A549 (cell line): Measurements from ENCODE around the gene NKIRAS2. TPM values are rescaled to one million over a fixed set of nuclear protein-coding genes. Genes with fewer than 3 reads are reported as not detected.
"Not testable (repeated sequence)": the region's sequence is repeated elsewhere in the genome, so short reads cannot be mapped to it uniquely, and the experiment has no call there.

Experiments
- ATAC-seq, 2 experiments: fragments of 200-7000 bp in 1 of 2; fragments of >200 bp in 1 of 2; cut with Nextera tagmentation in 1 of 2; cut with Tn5 transposase in 1 of 2; 3 replicates each; pipeline versions ENCODE4 v1.8.0 to v1.9.1; 2018 to 2020; ENCODE audit warnings: mild to moderate bottlenecking in 1 of 2, moderate library complexity in 1 of 2
- CTCF ChIA-PET: fragments of 300-600 bp; sonication (Branson Sonifier 250); formaldehyde crosslinking; extraction: SDS; loops from one replicate; lab custom pipeline; 2021; ENCODE audit warnings: antibody characterized with exemption, inconsistent platforms; lab: Yijun Ruan, JAX
- POLR2A ChIA-PET: fragments of 350-600 bp; formaldehyde crosslinking; extraction: SDS; loops from one replicate; lab custom pipeline; 2021; ENCODE audit warnings: antibody characterized with exemption, inconsistent platforms; lab: Yijun Ruan, JAX
- DNase-seq, 2 experiments: peaks; one replicate each; pipeline versions ENCODE4 v3.0.0 to v3.0.0-alpha.2; 2011 to 2016; ENCODE audit warnings: low read depth in 1 of 2, low spot score in 1 of 2
- FAIRE-seq: peaks from 2 replicates; lab custom pipeline; 2011; peaks lifted over from hg19 to GRCh38; lab: Jason Lieb, UNC
- H3K27ac ChIP-seq, 2 experiments: fragments of >200 bp; sonication (Bioruptor Twin); formaldehyde crosslinking; 3 replicates each; pipeline ENCODE4 v1.5.1; 2016 to 2017
- H3K4me1 ChIP-seq: fragments of >200 bp; sonication (Bioruptor Twin); formaldehyde crosslinking; 3 replicates; pipeline ENCODE4 v1.6.1; 2016
- H3K4me2 ChIP-seq: fragments of >200 bp; sonication (Bioruptor Twin); formaldehyde crosslinking; 3 replicates; pipeline ENCODE4 v1.6.1; 2016
- H3K4me3 ChIP-seq: fragments of >200 bp; sonication (Bioruptor Twin); formaldehyde crosslinking; 3 replicates; pipeline ENCODE4 v1.5.1; 2016
- H3K9me3 ChIP-seq: fragments of >200 bp; sonication (Bioruptor Twin); formaldehyde crosslinking; 3 replicates; pipeline ENCODE4 v1.6.1; 2016
- ATOH8 ChIP-seq: fragments of 250-450 bp; sonication (Bioruptor Pico); IDR thresholded peaks from 2 replicates; pipeline ENCODE4 v1.5.0; 2020; ENCODE audit warnings: low read depth, mild to moderate bottlenecking, moderate library complexity
- BCL3 ChIP-seq: fragments of >200 bp; sonication (Bioruptor Twin); formaldehyde crosslinking; IDR thresholded peaks from 3 replicates; pipeline ENCODE4 v1.6.1; 2016
- CEBPB ChIP-seq, 2 experiments: fragments of >200 bp in 1 of 2; sonication (Bioruptor Twin) in 1 of 2; formaldehyde crosslinking in 1 of 2; IDR thresholded peaks; 2 replicates each; pipeline ENCODE4 v1.6.1; 2012 to 2016
- CHD2 ChIP-seq: fragments of 150-350 bp; IDR thresholded peaks from 2 replicates; pipeline ENCODE4 v1.6.1; 2014; ENCODE audit warnings: low read length; ENCODE audit not compliant: partially characterized antibody
- EHMT2 ChIP-seq: fragments of 200-600 bp; sonication (generic); IDR thresholded peaks from 2 replicates; pipeline ENCODE4 v1.6.1; 2016; ENCODE audit warnings: antibody characterized with exemption, low read depth, mild to moderate bottlenecking, moderate library complexity
- ELK1 ChIP-seq: fragments of 150-350 bp; IDR thresholded peaks from 2 replicates; pipeline ENCODE4 v1.6.1; 2014; ENCODE audit warnings: low read depth, mild to moderate bottlenecking, low read length
- EP300 ChIP-seq, 2 experiments: fragments of >200 bp; sonication (Bioruptor Twin); formaldehyde crosslinking; IDR thresholded peaks; 2 replicates in 1 of 2; 3 replicates in 1 of 2; pipeline ENCODE4 v1.6.1; 2016 to 2017
- ESRRA ChIP-seq: fragments of 150-350 bp; IDR thresholded peaks from 2 replicates; pipeline ENCODE4 v1.6.1; 2014; ENCODE audit warnings: mild to moderate bottlenecking, low read length, borderline replicate concordance
- HDAC2 ChIP-seq: fragments of 200-600 bp; sonication (generic); IDR thresholded peaks from 2 replicates; pipeline ENCODE4 v1.6.1; 2016
- HES2 ChIP-seq: fragments of >200 bp; sonication (Bioruptor Twin); formaldehyde crosslinking; IDR thresholded peaks from 2 replicates; pipeline ENCODE4 v1.6.1; 2016
- HEYL ChIP-seq: fragments of 250-450 bp; sonication (Bioruptor Pico); IDR thresholded peaks from 2 replicates; pipeline ENCODE4 v1.8.0; 2021; ENCODE audit warnings: mild to moderate bottlenecking, moderate library complexity
- JUN ChIP-seq, 2 experiments: fragments of >200 bp; sonication (Bioruptor Twin); formaldehyde crosslinking; IDR thresholded peaks; 2 replicates in 1 of 2; 3 replicates in 1 of 2; pipeline ENCODE4 v1.6.1; 2016 to 2017
- MAX ChIP-seq: IDR thresholded peaks from 2 replicates; pipeline ENCODE4 v1.6.1; 2012
- MAZ ChIP-seq: fragments of 150-350 bp; IDR thresholded peaks from 2 replicates; pipeline ENCODE4 v1.6.1; 2014; ENCODE audit warnings: antibody characterized with exemption, low read depth, low read length, borderline replicate concordance
- MYC ChIP-seq: IDR thresholded peaks from 2 replicates; pipeline ENCODE4 v1.6.1; 2012; ENCODE audit warnings: mild to moderate bottlenecking, inconsistent platforms, low read length, improper control_type of control experiment, borderline replicate concordance
- POLR2AphosphoS2 ChIP-seq: conservative IDR thresholded peaks from 2 replicates; pipeline ENCODE4 v1.6.1; 2012; ENCODE audit warnings: low read length, improper control_type of control experiment, inconsistent platforms
- RCOR1 ChIP-seq: fragments of 150-350 bp; IDR thresholded peaks from 2 replicates; pipeline ENCODE4 v1.6.1; 2014; ENCODE audit warnings: antibody characterized with exemption, low read length, low read depth
- RFX5 ChIP-seq: fragments of 450-650 bp; IDR thresholded peaks from 2 replicates; pipeline ENCODE4 v1.7.1; 2014; ENCODE audit warnings: antibody characterized with exemption, mild to moderate bottlenecking, moderate library complexity
- SMC3 ChIP-seq: fragments of >200 bp; sonication (Bioruptor Twin); formaldehyde crosslinking; IDR thresholded peaks from 3 replicates; pipeline ENCODE4 v1.6.1; 2018; ENCODE audit warnings: inconsistent platforms
- ZNF302 ChIP-seq: fragments of 250-450 bp; sonication (Bioruptor Pico); IDR thresholded peaks from 2 replicates; pipeline ENCODE4 v1.9.0; 2021; ENCODE audit warnings: inconsistent platforms, mild to moderate bottlenecking, moderate library complexity
- WGBS: methylation state at CpG from one replicate; pipeline ENCODE4 v1.1.6; 2017; ENCODE audit errors: missing lambda C conversion rate; 5-methylcytosine and 5-hydroxymethylcytosine counted together
- polyA plus RNA-seq, 4 experiments: library from polyadenylated mRNA; depleted of rRNA in 3 of 4; stranded (reverse); fragments of >200 nt; fragmentation: RNase III in 1 of 4; extraction: RNeasy Plus Mini Kit Qiagen cat#74134 plus additional on column Dnase treatment in 1 of 4; gene quantifications; 2 replicates in 3 of 4; 3 replicates in 1 of 4; pipeline ENCODE4 v1.2.3, GENCODE V29; 2011 to 2017

The NKIRAS2 gene
- polyA plus RNA-seq, 2 of the 4 experiments (the other 2 are of a cell fraction): 48.0 to 52.2 TPM

- FAIRE-seq (no peak), DNase-seq (no peak), ATAC-seq (no peak)
- TF ChIP-seq EP300 (IDR thresholded peaks at IDR 0.05) (no peak), RFX5 (no peak), ZNF302 (CRISPR knock-in tag) (no peak), SMC3 (no peak), JUN (IDR thresholded peaks at IDR 0.05) (no peak), ATOH8 (no peak), POLR2AphosphoS2 (no peak), ESRRA (no peak), CHD2 (no peak), HDAC2 (no peak), HEYL (no peak), CEBPB (IDR thresholded peaks at IDR 0.05) (no peak), ELK1 (no peak), MAX (no peak), EHMT2 (no peak), RCOR1 (no peak), MAZ (no peak), BCL3 (no peak), MYC (no peak), HES2 (no peak)
- H3K4me2 ChIP-seq: no peak overlapping the region
- 91% methylated on average over 4 of the region's 4 CpGs for WGBS
- no peak overlapping the region for H3K27ac ChIP-seq
- ChIA-PET POLR2A (interaction anchor here (0.8 to 2.0 kb wide), 3 partner anchors 12 to 88 kb away, joined by 4 to 9 read pairs (median 5); partner anchors contain the start of genes CNP and ODAD4), CTCF (interaction anchor here (0.5 to 19.4 kb wide), 19 partner anchors 7 to 549 kb away, joined by 3 to 658 read pairs (median 6); partner anchors contain the start of genes CNP, DHX58, HSPB9 and KAT2A)
- peaks cover 32% of the 10 kb centered on the region for H3K4me1 ChIP-seq
- H3K4me3 ChIP-seq: no peak overlapping the region
- no peaks in the 10 kb centered on the region for H3K9me3 ChIP-seq
These were observed 902 bp upstream of the NKIRAS2 start for GRCh38 chr17:42018988-42019387.

GRCh38 chr17:42020845-42021244 is 955 bp downstream of the NKIRAS2 start:
- 68% methylated on average over 8 of the region's 8 CpGs for WGBS
- ChIA-PET CTCF (interaction anchor here (1.0 to 19.4 kb wide), 24 partner anchors 9 to 515 kb away, joined by 3 to 658 read pairs (median 6); partner anchors contain the start of genes CNP, DHX58, HSPB9 and KAT2A), POLR2A (interaction anchor here (1.0 to 2.3 kb wide), 3 partner anchors 18 to 93 kb away, joined by 4 to 5 read pairs (median 5); partner anchors contain the start of gene CNP)
- Histone ChIP-seq H3K4me3 (peak overlapping the region; percentile 93), H3K4me2 (peak overlapping the region; percentile 73), H3K27ac (peak overlapping the region; percentile 92 to 93; a peak in 5 of 6 replicates), H3K4me1 (peaks cover 39% of the 10 kb centered on the region)
- not testable (repeated sequence) for DNase-seq, ATAC-seq, H3K9me3 ChIP-seq, FAIRE-seq
